Ovary (tissue), 3 donors: ENCODE results near the gene NRXN3.

Experiments
- CTCF ChIP-seq, 3 donors: fragments of 450-650 bp in 2 of 3; fragments of 200-600 bp in 1 of 3; IDR thresholded peaks; one replicate each; pipeline versions ENCODE4 v1.5.1 to v1.8.0; 2016 to 2022; ENCODE audit warnings: antibody characterized with exemption in 3 of 3, mild to moderate bottlenecking in 1 of 3
- POLR2A ChIP-seq: fragments of 450-650 bp; IDR thresholded peaks from one replicate; pipeline ENCODE4 v1.6.1; 2017; ENCODE audit warnings: antibody characterized with exemption, mild to moderate bottlenecking, moderate library complexity
- donor health status: DM: no; HTN: no; CAD: no.

- TF ChIP-seq CTCF (IDR thresholded peaks at IDR 0.05) (no peak), POLR2A (no peak)
Observed at GRCh38 chr14:79833781-79834180, 1663.6 kb downstream of the NRXN3 start.
